Activated T-helper 1 cell treated with anti-CD3 and anti-CD28 coated beads, Interleukin-12 subunit alpha, Interleukin-12 subunit beta, Interleukin-2, Interleukin-4 antibody, amounts not matched to agents 30 ng/mL and 10 ng/mL and 1 ng/mL, durations not matched to agents 14 hours and 24 hours and 36 hours (primary cell): ENCODE data around the gene SUSD2. TPM values are rescaled to one million over a fixed set of nuclear protein-coding genes. Genes with fewer than 3 reads are reported as not detected.
"Not testable (repeated sequence)": the region's sequence is repeated elsewhere in the genome, so short reads cannot be mapped to it uniquely, and the experiment has no call there.

ENCODE experiments used
- DNase-seq: peaks from one replicate; pipeline ENCODE4 v3.0.0; 2021; ENCODE audit warnings: low spot score
- H3K27ac Mint-ChIP-seq: one replicate; pipeline ENCODE4 v1.8.0; 2021; ENCODE audit warnings: mild to moderate bottlenecking, mixed read lengths
- H3K27me3 Mint-ChIP-seq: one replicate; pipeline ENCODE4 v1.8.0; 2022; ENCODE audit warnings: mild to moderate bottlenecking, moderate library complexity, mixed read lengths; ENCODE audit not compliant: insufficient read depth
- H3K36me3 Mint-ChIP-seq: one replicate; pipeline ENCODE4 v1.8.0; 2021; ENCODE audit warnings: low read depth, mixed read lengths
- H3K4me1 Mint-ChIP-seq: one replicate; pipeline ENCODE4 v1.8.0; 2021; ENCODE audit warnings: low read depth, mixed read lengths
- H3K4me3 Mint-ChIP-seq: one replicate; pipeline ENCODE4 v1.8.0; 2021; ENCODE audit warnings: mild to moderate bottlenecking, moderate library complexity, mixed read lengths
- H3K9me3 Mint-ChIP-seq: one replicate; pipeline ENCODE4 v1.8.0; 2021; ENCODE audit warnings: mixed read lengths
- intact Hi-C: fragments of 100-400 bp; cut with micrococcal nuclease; formaldehyde crosslinking; loops from one replicate; pipeline ENCODE4 v1.15.1; 2024
- total RNA-seq: library from RNA; stranded (reverse); gene quantifications from 2 replicates; pipeline ENCODE4 v1.2.3, GENCODE V29; 2022

The SUSD2 gene
- total RNA-seq, 1 donor from 2014 or later: 0.73 TPM

DNA sequence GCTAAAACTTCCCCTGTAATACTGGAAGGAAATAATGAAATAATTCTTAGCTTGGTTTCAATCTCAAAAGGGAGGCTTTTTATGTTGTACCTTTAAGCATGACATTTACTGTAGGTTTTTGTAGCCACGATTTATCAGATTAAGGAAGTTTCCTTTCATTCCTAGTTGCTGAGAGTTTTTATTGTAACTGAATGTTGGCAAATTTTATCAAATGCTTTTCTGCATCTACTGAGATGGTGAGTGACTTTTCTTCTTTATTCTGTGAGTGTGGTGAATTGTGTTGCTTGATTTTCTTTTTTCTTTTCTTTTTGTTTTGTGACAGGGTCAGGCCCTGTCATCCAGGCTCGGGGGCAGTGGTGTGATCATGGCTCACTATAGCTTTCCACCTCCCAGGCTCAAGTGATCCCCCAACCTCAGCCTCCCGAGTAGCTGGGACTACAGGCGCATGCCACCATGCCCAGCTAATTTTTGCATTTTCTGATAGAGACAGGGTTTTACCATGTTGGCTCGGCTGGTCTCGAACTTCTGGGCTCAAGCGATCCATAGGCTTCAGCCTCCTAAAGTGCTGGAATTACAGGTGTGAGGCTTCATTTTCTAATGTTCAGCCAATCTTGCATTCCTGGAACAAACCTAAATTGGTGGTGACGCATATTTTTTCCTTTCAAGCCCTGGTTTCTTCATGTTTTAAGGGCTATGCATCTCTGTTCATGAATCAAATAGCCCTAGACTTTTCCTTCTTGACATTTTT is 26.2 kb downstream of the SUSD2 start:
- peak overlapping the region; percentile 60 for H3K27ac Mint-ChIP-seq
- no peak for DNase-seq
- H3K4me3 Mint-ChIP-seq: peak overlapping the region; percentile 41
- no peaks in the 10 kb centered on the region for H3K9me3 Mint-ChIP-seq
- no peaks in the 10 kb centered on the region for H3K36me3 Mint-ChIP-seq
- peaks cover 3% of the 10 kb centered on the region for H3K27me3 Mint-ChIP-seq
- H3K4me1 Mint-ChIP-seq: peaks cover 40% of the 10 kb centered on the region
- intact Hi-C loops: no loop called here

DNA sequence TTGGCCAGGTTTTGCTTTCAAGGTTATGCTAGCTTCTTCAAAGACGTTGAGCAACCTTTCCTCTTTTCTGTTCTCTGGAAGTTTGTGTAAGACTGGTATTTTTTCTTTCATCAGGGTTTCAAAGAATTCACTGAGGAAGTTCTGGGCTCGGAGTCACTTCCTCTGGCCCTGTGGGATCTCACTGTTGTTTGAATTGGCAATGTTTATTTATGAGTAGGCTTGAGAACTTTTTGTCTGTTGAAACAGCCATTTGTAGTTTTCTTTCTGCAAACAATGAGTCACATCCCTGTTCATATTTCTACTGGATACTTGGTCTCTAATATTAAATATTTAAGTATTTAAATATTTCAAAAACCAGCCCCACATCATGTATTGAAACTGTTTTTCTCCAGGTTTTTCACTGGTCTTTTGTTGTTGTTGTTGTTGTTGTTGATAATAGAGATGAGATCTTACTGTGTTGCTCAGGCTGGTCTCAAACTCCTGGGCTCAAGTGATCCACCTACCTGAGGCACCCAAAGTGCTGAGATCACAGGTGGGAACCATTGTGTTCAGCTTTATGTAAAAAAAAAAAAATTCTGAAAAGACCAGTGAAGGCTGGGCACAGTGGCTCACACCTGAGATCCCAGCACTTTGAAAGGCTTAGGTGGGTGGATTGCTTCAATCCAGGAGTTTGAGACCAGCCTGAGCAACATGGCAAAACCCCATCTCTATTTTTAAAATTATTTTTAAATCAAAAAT is 26.9 kb downstream of the SUSD2 start:
- Mint-ChIP-seq H3K27ac (peak overlapping the region; percentile 60), H3K27me3 (peaks cover 3% of the 10 kb centered on the region), H3K36me3 (no peaks in the 10 kb centered on the region), H3K4me1 (peaks cover 40% of the 10 kb centered on the region), H3K4me3 (peak overlapping the region; percentile 41), H3K9me3 (no peaks in the 10 kb centered on the region)
- intact Hi-C loops: no loop called here
- no peak for DNase-seq

GRCh38 chr22:24209016-24209415 is 27.7 kb downstream of the SUSD2 start:
- Mint-ChIP-seq H3K36me3 (no peaks in the 10 kb centered on the region), H3K27me3 (peaks cover 4% of the 10 kb centered on the region), H3K4me3 (no peak overlapping the region), H3K27ac (no peak overlapping the region), H3K9me3 (no peaks in the 10 kb centered on the region), H3K4me1 (peaks cover 37% of the 10 kb centered on the region)
- DNase-seq: no peak
- intact Hi-C loops: no loop called here

GRCh38 chr22:24209687-24210086 is 28.4 kb downstream of the SUSD2 start:
- no peak overlapping the region for H3K4me3 Mint-ChIP-seq
- DNase-seq: no peak
- peaks cover 5% of the 10 kb centered on the region for H3K27me3 Mint-ChIP-seq
- intact Hi-C loops: no loop called here
- no peaks in the 10 kb centered on the region for H3K9me3 Mint-ChIP-seq
- H3K4me1 Mint-ChIP-seq: peaks cover 33% of the 10 kb centered on the region
- H3K27ac Mint-ChIP-seq: no peak overlapping the region
- H3K36me3 Mint-ChIP-seq: no peaks in the 10 kb centered on the region

- H3K9me3 Mint-ChIP-seq, H3K36me3 Mint-ChIP-seq, H3K4me3 Mint-ChIP-seq, H3K27ac Mint-ChIP-seq, intact Hi-C loops, H3K27me3 Mint-ChIP-seq, DNase-seq: not testable (repeated sequence)
- peaks cover 31% of the 10 kb centered on the region for H3K4me1 Mint-ChIP-seq
Observed at GRCh38 chr22:24210409-24210808, 29.1 kb downstream of the SUSD2 start.

- DNase-seq, intact Hi-C loops, H3K27ac Mint-ChIP-seq, H3K9me3 Mint-ChIP-seq, H3K36me3 Mint-ChIP-seq, H3K4me3 Mint-ChIP-seq, H3K27me3 Mint-ChIP-seq: not testable (repeated sequence)
- peaks cover 23% of the 10 kb centered on the region for H3K4me1 Mint-ChIP-seq
Observed at GRCh38 chr22:24211716-24212115, 30.4 kb downstream of the SUSD2 start.

GRCh38 chr22:24213111-24213510 is 31.8 kb downstream of the SUSD2 start:
- H3K27me3 Mint-ChIP-seq, H3K27ac Mint-ChIP-seq, H3K36me3 Mint-ChIP-seq, DNase-seq, intact Hi-C loops, H3K9me3 Mint-ChIP-seq, H3K4me3 Mint-ChIP-seq, H3K4me1 Mint-ChIP-seq: not testable (repeated sequence)

GRCh38 chr22:24214467-24215285 is 33.4 kb downstream of the SUSD2 start:
- Mint-ChIP-seq H3K4me3 (no peak overlapping the region), H3K9me3 (no peaks in the 10 kb centered on the region), H3K4me1 (peaks cover 1% of the 10 kb centered on the region), H3K36me3 (no peaks in the 10 kb centered on the region), H3K27me3 (peaks cover 5% of the 10 kb centered on the region), H3K27ac (no peak overlapping the region)
- no peak for DNase-seq
- intact Hi-C loops: no loop called here

DNA sequence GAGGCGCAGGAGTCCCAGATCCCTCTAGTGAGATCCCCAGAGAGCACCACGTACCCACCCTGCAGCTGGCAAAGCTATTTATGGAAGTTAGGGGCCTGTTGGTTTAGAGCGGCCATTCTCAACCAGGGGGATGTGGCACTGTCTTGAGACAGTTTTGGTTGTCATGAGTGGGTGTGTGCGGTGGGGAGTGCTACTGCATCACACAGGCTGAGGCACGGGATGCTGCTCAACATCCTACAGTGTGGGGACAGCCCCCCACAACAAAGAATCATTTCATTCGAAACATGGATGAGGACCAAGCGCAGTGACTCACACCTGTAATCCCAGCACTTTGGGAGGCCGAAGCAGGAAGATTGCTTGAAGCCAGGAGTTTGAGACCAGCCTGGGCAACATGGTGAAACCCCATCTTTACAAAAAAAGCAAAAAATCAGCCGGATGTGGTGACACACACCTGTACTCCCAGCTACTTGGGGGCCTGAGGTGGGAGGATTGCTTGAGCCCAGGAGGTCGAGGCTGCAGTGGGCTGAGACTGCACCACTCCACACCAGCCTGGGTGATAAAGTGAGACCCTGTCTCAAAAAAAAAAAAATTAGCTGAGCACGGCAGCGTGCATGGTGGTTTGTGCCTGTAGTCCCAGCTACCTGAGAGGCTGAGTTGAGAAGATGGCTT is 35.4 kb downstream of the SUSD2 start:
- no peaks in the 10 kb centered on the region for H3K4me1 Mint-ChIP-seq
- H3K9me3 Mint-ChIP-seq: no peaks in the 10 kb centered on the region
- no peaks in the 10 kb centered on the region for H3K36me3 Mint-ChIP-seq
- no peak overlapping the region for H3K27ac Mint-ChIP-seq
- H3K4me3 Mint-ChIP-seq: no peak overlapping the region
- H3K27me3 Mint-ChIP-seq: peaks cover 5% of the 10 kb centered on the region
- DNase-seq: no peak
- intact Hi-C loops: no loop called here

- H3K4me3 Mint-ChIP-seq: no peak overlapping the region
Observed at GRCh38 chr22:24217384-24217783, 36.1 kb downstream of the SUSD2 start.

GRCh38 chr22:24219750-24220149 is 38.5 kb downstream of the SUSD2 start:
- peaks cover 6% of the 10 kb centered on the region for H3K9me3 Mint-ChIP-seq
- H3K4me1 Mint-ChIP-seq: no peaks in the 10 kb centered on the region
- intact Hi-C loops: no loop called here
- H3K27me3 Mint-ChIP-seq: no peaks in the 10 kb centered on the region
- no peak overlapping the region for H3K27ac Mint-ChIP-seq
- no peaks in the 10 kb centered on the region for H3K36me3 Mint-ChIP-seq
- DNase-seq: no peak
- H3K4me3 Mint-ChIP-seq: no peak overlapping the region

More at GRCh38 chr22:24217384-24217783, 36.1 kb downstream of the SUSD2 start:
- intact Hi-C loops: no loop called here
- no peaks in the 10 kb centered on the region for H3K4me1 Mint-ChIP-seq
- H3K9me3 Mint-ChIP-seq: no peaks in the 10 kb centered on the region
- H3K27me3 Mint-ChIP-seq: peaks cover 3% of the 10 kb centered on the region
- H3K36me3 Mint-ChIP-seq: no peaks in the 10 kb centered on the region
- DNase-seq: no peak
- H3K27ac Mint-ChIP-seq: no peak overlapping the region

- no peak overlapping the region for H3K27ac Mint-ChIP-seq
- H3K4me1 Mint-ChIP-seq: no peaks in the 10 kb centered on the region
- no peak for DNase-seq
- H3K9me3 Mint-ChIP-seq: peaks cover 6% of the 10 kb centered on the region
- no peaks in the 10 kb centered on the region for H3K27me3 Mint-ChIP-seq
- no peak overlapping the region for H3K4me3 Mint-ChIP-seq
- H3K36me3 Mint-ChIP-seq: no peaks in the 10 kb centered on the region
- intact Hi-C loops: no loop called here
Observed at GRCh38 chr22:24224468-24224867, 43.2 kb downstream of the SUSD2 start.
